Measurements from ENCODE around the gene IAH1. TPM values are rescaled to one million over a fixed set of nuclear protein-coding genes. Genes with fewer than 3 reads are reported as not detected.

The IAH1 gene
- polyA plus RNA-seq, 3 donors, result 39.4 to 98.2 (median 84.0) TPM

GRCh38 chr2:9473308-9473984, 905 bp upstream of the IAH1 start:
- WGBS (ENCODE audit: insufficient coverage), result 61% methylated on average over 23 of the region's 24 CpGs
- Histone ChIP-seq H3K4me3 (replicated peaks in 1 of 3; ENCODE audit: low read depth in 2 of 3, low read length in 3 of 3) (peak overlapping the region; percentile 58 to 86 (median 78)), H3K4me1 (ENCODE audit: control insufficient read depth in 1 of 2, insufficient read depth in 2 of 2, low read length in 2 of 2) (peaks cover 22 to 34% of the 10 kb centered on the region in 2 donors), H2AFZ (ENCODE audit: insufficient read depth, low read depth, low read length, poor library complexity, severe bottlenecking) (peak overlapping the region; percentile 100), H3K9ac (ENCODE audit: insufficient read depth, low read length, poor library complexity, severe bottlenecking) (peak overlapping the region; percentile 81), H3K36me3 (replicated peaks in 1 of 2; ENCODE audit: control insufficient read depth in 1 of 2, insufficient read depth in 2 of 2, low read length in 2 of 2) (peaks cover 19 to 38% of the 10 kb centered on the region in 2 donors), H3K27ac (ENCODE audit: low read depth in 1 of 2, low read length in 2 of 2) (no peak overlapping the region), H3K27me3 (ENCODE audit: control insufficient read depth in 2 of 2, insufficient read depth in 2 of 2, low read length in 2 of 2) (no peaks in the 10 kb centered on the region), H3K9me3 (replicated peaks in 1 of 2; ENCODE audit: control insufficient read depth in 1 of 2, insufficient read depth in 1 of 2, low read length in 2 of 2) (no peaks in the 10 kb centered on the region), H4K20me1 (ENCODE audit: insufficient read depth, low read length) (peaks cover 23% of the 10 kb centered on the region), H3K79me2 (ENCODE audit: insufficient read depth, low read length) (peaks cover 21% of the 10 kb centered on the region), H3K4me2 (replicated peaks; ENCODE audit: extremely low read depth, low read length, poor library complexity, severe bottlenecking) (peak overlapping the region; percentile 92)
- TF ChIP-seq CTCF (IDR thresholded peaks at IDR 0.05), result no peak
- peaks cover 29 to 49% of the 10 kb centered on the region in 2 donors for H3K36me3 Mint-ChIP-seq
- peaks cover 24% of the 10 kb centered on the region for H3K4me1 Mint-ChIP-seq
- intact Hi-C loops (cut with micrococcal nuclease), result no loop called here
- H3K27ac Mint-ChIP-seq, result peak overlapping the region in 3 of 7 donors; percentile 76 to 89 (median 81)
- H3K4me3 Mint-ChIP-seq, result peak overlapping the region; percentile 80 to 87
- H3K27me3 Mint-ChIP-seq (ENCODE audit: low read depth in 3 of 3), result peaks cover 0 to 2% (median 0%) of the 10 kb centered on the region in 3 donors
- no peaks in the 10 kb centered on the region for H3K9me3 Mint-ChIP-seq
- DNase-seq, result no peak

- no peaks in the 10 kb centered on the region for H3K9me3 ChIP-seq (replicated peaks in 1 of 2; ENCODE audit: control insufficient read depth in 1 of 2, insufficient read depth in 1 of 2, low read length in 2 of 2)
- H3K36me3 ChIP-seq (replicated peaks in 1 of 2; ENCODE audit: control insufficient read depth in 1 of 2, insufficient read depth in 2 of 2, low read length in 2 of 2), result peaks cover 20 to 38% of the 10 kb centered on the region in 2 donors
- peak overlapping the region; percentile 81 for H3K9ac ChIP-seq (ENCODE audit: insufficient read depth, low read length, poor library complexity, severe bottlenecking)
- peaks cover 24% of the 10 kb centered on the region for H3K4me1 Mint-ChIP-seq
- intact Hi-C loops (cut with micrococcal nuclease), result no loop called here
- peak overlapping the region; percentile 100 for H2AFZ ChIP-seq (ENCODE audit: insufficient read depth, low read depth, low read length, poor library complexity, severe bottlenecking)
- 12% methylated on average over 39 of the region's 39 CpGs for WGBS (ENCODE audit: insufficient coverage)
- H3K4me2 ChIP-seq (replicated peaks; ENCODE audit: extremely low read depth, low read length, poor library complexity, severe bottlenecking), result peak overlapping the region; percentile 92
- no peaks in the 10 kb centered on the region for H3K9me3 Mint-ChIP-seq
- peaks cover 33 to 49% of the 10 kb centered on the region in 2 donors for H3K36me3 Mint-ChIP-seq
- no peaks in the 10 kb centered on the region for H3K27me3 ChIP-seq (ENCODE audit: control insufficient read depth in 2 of 2, insufficient read depth in 2 of 2, low read length in 2 of 2)
- peak overlapping the region; percentile 58 to 86 (median 78) for H3K4me3 ChIP-seq (replicated peaks in 1 of 3; ENCODE audit: low read depth in 2 of 3, low read length in 3 of 3)
- H3K27me3 Mint-ChIP-seq (ENCODE audit: low read depth in 3 of 3), result peaks cover 0 to 2% (median 0%) of the 10 kb centered on the region in 3 donors
- no peak for TF ChIP-seq CTCF (IDR thresholded peaks at IDR 0.05)
- H3K4me1 ChIP-seq (ENCODE audit: control insufficient read depth in 1 of 2, insufficient read depth in 2 of 2, low read length in 2 of 2), result peaks cover 22 to 34% of the 10 kb centered on the region in 2 donors
- H3K4me3 Mint-ChIP-seq, result peak overlapping the region; percentile 80 to 87
- H3K27ac ChIP-seq (ENCODE audit: low read depth in 1 of 2, low read length in 2 of 2), result peak overlapping the region; percentile 48 to 81
- peaks cover 21% of the 10 kb centered on the region for H3K79me2 ChIP-seq (ENCODE audit: insufficient read depth, low read length)
- H3K27ac Mint-ChIP-seq, result peak overlapping the region; percentile 42 to 89 (median 82)
- H4K20me1 ChIP-seq (ENCODE audit: insufficient read depth, low read length), result peaks cover 28% of the 10 kb centered on the region
- peak; percentile 21 to 43 (median 43) for DNase-seq
These were observed 378 bp upstream of the IAH1 start for GRCh38 chr2:9473985-9474360.
